ENCODE data around the gene KCTD21. TPM values are rescaled to one million over a fixed set of nuclear protein-coding genes. Genes with fewer than 3 reads are reported as not detected.
A peak's percentile ranks its signal among the peaks of the same experiment; 100 is the strongest.

Gene KCTD21
- total and polyA plus RNA-seq, 7 donors: 4.2 to 18.8 (median 7.4) TPM

- WGBS, 2 donors: 91% methylated on average over 31 of the region's 31 CpGs
- no peaks in the 10 kb centered on the region for H3K4me1 ChIP-seq
- H3K9me3 ChIP-seq: no peaks in the 10 kb centered on the region
- intact Hi-C loops (cut with DNase I): no loop called here
- no peaks in the 10 kb centered on the region for H3K27me3 ChIP-seq
- no peak overlapping the region for H3K4me3 ChIP-seq
- peak; percentile 57 for DNase-seq
- TF ChIP-seq POLR2A (IDR thresholded peaks at IDR 0.05): no peak
- TF ChIP-seq EP300 (IDR thresholded peaks at IDR 0.05): no peak
- no peak for TF ChIP-seq CTCF (IDR thresholded peaks at IDR 0.05)
- TF ChIP-seq POLR2AphosphoS5 (IDR thresholded peaks at IDR 0.05): no peak
- peaks cover 0 to 73% (median 28%) of the 10 kb centered on the region in 4 donors for H3K36me3 ChIP-seq
- H3K27ac ChIP-seq: no peak overlapping the region
Measured at GRCh38 chr11:78210000-78210608, 21.7 kb upstream of the KCTD21 start.

- Histone ChIP-seq H3K4me1 (no peaks in the 10 kb centered on the region), H3K27ac (no peak overlapping the region), H3K27me3 (no peaks in the 10 kb centered on the region), H3K4me3 (no peak overlapping the region), H3K9me3 (no peaks in the 10 kb centered on the region), H3K36me3 (peaks cover 0 to 71% (median 28%) of the 10 kb centered on the region in 4 donors)
- WGBS, 2 donors: 92 to 95% methylated on average over 18 of the region's 18 CpGs
- no peak for TF ChIP-seq CTCF (IDR thresholded peaks at IDR 0.05)
- TF ChIP-seq EP300 (IDR thresholded peaks at IDR 0.05): no peak
- no peak for TF ChIP-seq POLR2AphosphoS5 (IDR thresholded peaks at IDR 0.05)
- TF ChIP-seq POLR2A (IDR thresholded peaks at IDR 0.05): no peak
- intact Hi-C loops (cut with DNase I): no loop called here
- DNase-seq: peak; percentile 54
Measured at GRCh38 chr11:78209478-78209877, 21.1 kb upstream of the KCTD21 start.

GRCh38 chr11:78208257-78209165 lies 20.1 kb upstream of the KCTD21 start:
- H3K36me3 ChIP-seq: peaks cover 0 to 64% (median 28%) of the 10 kb centered on the region in 4 donors

GRCh38 chr11:78207532-78208256 lies 19.3 kb upstream of the KCTD21 start:
- H3K36me3 ChIP-seq: peaks cover 0 to 63% (median 28%) of the 10 kb centered on the region in 4 donors
- TF ChIP-seq EP300 (IDR thresholded peaks at IDR 0.05) (no peak), CTCF (IDR thresholded peaks at IDR 0.05) (no peak), POLR2AphosphoS5 (IDR thresholded peaks at IDR 0.05) (no peak), POLR2A (IDR thresholded peaks at IDR 0.05) (no peak)
- 91 to 92% methylated on average over 11 of the region's 11 CpGs for WGBS, 2 donors
- H3K4me1 ChIP-seq: no peaks in the 10 kb centered on the region
- peak; percentile 22 for DNase-seq
- H3K9me3 ChIP-seq: no peaks in the 10 kb centered on the region
- H3K27me3 ChIP-seq: no peaks in the 10 kb centered on the region
- no peak overlapping the region for H3K27ac ChIP-seq
- no peak overlapping the region for H3K4me3 ChIP-seq
- intact Hi-C loops (cut with DNase I): no loop called here

More at GRCh38 chr11:78208257-78209165, 20.1 kb upstream of the KCTD21 start:
- H3K27me3 ChIP-seq: no peaks in the 10 kb centered on the region
- no peak overlapping the region for H3K4me3 ChIP-seq
- 92 to 93% methylated on average over 16 of the region's 16 CpGs for WGBS, 2 donors
- peak; percentile 49 for DNase-seq
- H3K27ac ChIP-seq: no peak overlapping the region
- TF ChIP-seq CTCF (IDR thresholded peaks at IDR 0.05) (no peak), EP300 (IDR thresholded peaks at IDR 0.05) (no peak), POLR2AphosphoS5 (IDR thresholded peaks at IDR 0.05) (no peak), POLR2A (IDR thresholded peaks at IDR 0.05) (no peak)
- intact Hi-C loops (cut with DNase I): no loop called here
- H3K4me1 ChIP-seq: no peaks in the 10 kb centered on the region
- H3K9me3 ChIP-seq: no peaks in the 10 kb centered on the region
